Neural cell (in vitro differentiated cells): ENCODE data around the gene MOB2.

Source experiments
- CTCF ChIP-seq: fragments of 450-650 bp; IDR thresholded peaks from 2 replicates; pipeline ENCODE4 v1.5.1; 2014; ENCODE audit warnings: antibody characterized with exemption, mild to moderate bottlenecking, moderate library complexity; ENCODE audit not compliant: poor library complexity, severe bottlenecking
- EP300 ChIP-seq: fragments of 450-650 bp; conservative IDR thresholded peaks from 2 replicates; pipeline ENCODE4 v1.6.1; 2014; ENCODE audit warnings: antibody characterized with exemption, mild to moderate bottlenecking, moderate library complexity; ENCODE audit not compliant: poor library complexity, severe bottlenecking
- EZH2 ChIP-seq: fragments of 200-600, 300-800 bp; shearing (Covaris generic), sonication (generic); IDR thresholded peaks from 2 replicates; pipeline ENCODE4 v1.6.1; 2014; ENCODE audit warnings: antibody characterized with exemption, low read length, borderline replicate concordance, mild to moderate bottlenecking; ENCODE audit not compliant: insufficient read depth, poor library complexity, severe bottlenecking
- POLR2AphosphoS5 ChIP-seq: IDR thresholded peaks from 2 replicates; pipeline ENCODE4 v1.6.1; 2012
- RAD21 ChIP-seq: fragments of 450-650 bp; conservative IDR thresholded peaks from 2 replicates; pipeline ENCODE4 v1.6.1; 2014; ENCODE audit warnings: antibody characterized with exemption, mild to moderate bottlenecking, moderate library complexity
- REST ChIP-seq: IDR thresholded peaks from 2 replicates; pipeline ENCODE4 v1.6.1; 2012; ENCODE audit warnings: borderline replicate concordance
- SMC3 ChIP-seq: fragments of 450-650 bp; conservative IDR thresholded peaks from 2 replicates; pipeline ENCODE4 v1.6.1; 2014; ENCODE audit warnings: antibody characterized with exemption, mild to moderate bottlenecking, moderate library complexity; ENCODE audit not compliant: poor library complexity
- TAF1 ChIP-seq: IDR thresholded peaks from 2 replicates; pipeline ENCODE4 v1.6.1; 2012; ENCODE audit warnings: low read depth

GRCh38 chr11:1421291-1421690, 65.3 kb downstream of the MOB2 start:
- TF ChIP-seq CTCF (no peak), EZH2 (no peak), RAD21 (no peak), EP300 (no peak), TAF1 (no peak), REST (no peak), SMC3 (no peak), POLR2AphosphoS5 (no peak)
